Neuronal stem cell (in vitro differentiated cells): ENCODE data around the gene GPSM1.
A peak's percentile ranks its signal among the peaks of the same experiment; 100 is the strongest.

ENCODE experiments used
- DNase-seq: peaks from one replicate; pipeline ENCODE4 v3.0.0-alpha.2; 2013; ENCODE audit warnings: low spot score
- H2AFZ ChIP-seq: one replicate; pipeline ENCODE4 v1.6.1; 2013; ENCODE audit warnings: mild to moderate bottlenecking, low read length, inconsistent platforms
- H2AK5ac ChIP-seq: 2 replicates; pipeline ENCODE4 v1.6.1; 2013; ENCODE audit warnings: low read depth, mild to moderate bottlenecking, inconsistent platforms, low read length, moderate library complexity, mixed read lengths
- H2BK120ac ChIP-seq: 2 replicates; pipeline ENCODE4 v1.6.1; 2013; ENCODE audit warnings: low read depth, mild to moderate bottlenecking, inconsistent platforms, low read length, moderate library complexity, mixed read lengths
- H2BK12ac ChIP-seq: one replicate; pipeline ENCODE4 v1.6.1; 2013; ENCODE audit warnings: low read length, inconsistent platforms
- H2BK15ac ChIP-seq: 2 replicates; pipeline ENCODE4 v1.6.1; 2013; ENCODE audit warnings: mild to moderate bottlenecking, low read length, inconsistent platforms, mixed read lengths
- H2BK5ac ChIP-seq: one replicate; pipeline ENCODE4 v1.6.1; 2013; ENCODE audit warnings: inconsistent platforms, mild to moderate bottlenecking, low read length, moderate library complexity
- H3K14ac ChIP-seq: one replicate; pipeline ENCODE4 v1.6.1; 2013; ENCODE audit warnings: low read length, inconsistent platforms
- H3K18ac ChIP-seq: 2 replicates; pipeline ENCODE4 v1.6.1; 2013; ENCODE audit warnings: low read length, inconsistent platforms
- H3K23ac ChIP-seq: 2 replicates; pipeline ENCODE4 v1.6.1; 2013; ENCODE audit warnings: low read depth, mild to moderate bottlenecking, mixed read lengths, low read length, inconsistent platforms; ENCODE audit not compliant: poor library complexity
- H3K27ac ChIP-seq: replicated peaks from 3 replicates; pipeline ENCODE4 v1.5.1; 2013; ENCODE audit warnings: low read length, inconsistent platforms
- H3K27me3 ChIP-seq, 3 experiments: 2 replicates each; pipeline ENCODE4 v1.6.1; 2013; ENCODE audit warnings: low read length in 3 of 3, mild to moderate bottlenecking in 2 of 3, inconsistent platforms in 1 of 3, low read depth in 1 of 3, mixed read lengths in 1 of 3, moderate library complexity in 1 of 3; ENCODE audit not compliant: control insufficient read depth in 3 of 3, insufficient read depth in 3 of 3
- H3K36me3 ChIP-seq, 2 donors: replicated peaks in 1 of 2; 2 replicates each; pipeline ENCODE4 v1.6.1; 2013; ENCODE audit warnings: low read length in 2 of 2; ENCODE audit not compliant: control insufficient read depth in 2 of 2, insufficient read depth in 2 of 2
- H3K4ac ChIP-seq: 2 replicates; pipeline ENCODE4 v1.6.1; 2013; ENCODE audit warnings: inconsistent platforms, mild to moderate bottlenecking, low read length, moderate library complexity
- H3K4me1 ChIP-seq, 2 donors: 1 replicate in 1 of 2; 2 replicates in 1 of 2; pipeline ENCODE4 v1.6.1; 2013; ENCODE audit warnings: low read length in 2 of 2, low read depth in 1 of 2; ENCODE audit not compliant: control insufficient read depth in 2 of 2, insufficient read depth in 1 of 2
- H3K4me2 ChIP-seq: one replicate; pipeline ENCODE4 v1.6.1; 2013; ENCODE audit warnings: mild to moderate bottlenecking, low read length, inconsistent platforms; ENCODE audit not compliant: insufficient read depth, poor library complexity, severe bottlenecking
- H3K4me3 ChIP-seq, 2 donors: 2 replicates each; pipeline ENCODE4 v1.5.1; 2013; ENCODE audit warnings: low read length in 2 of 2, mild to moderate bottlenecking in 2 of 2, inconsistent platforms in 1 of 2, moderate library complexity in 1 of 2
- H3K79me1 ChIP-seq: one replicate; pipeline ENCODE4 v1.6.1; 2013; ENCODE audit warnings: low read depth, mild to moderate bottlenecking, inconsistent platforms, low read length, moderate library complexity
- H3K9ac ChIP-seq: one replicate; pipeline ENCODE4 v1.6.1; 2013; ENCODE audit warnings: mild to moderate bottlenecking, low read depth, low read length, inconsistent platforms; ENCODE audit not compliant: poor library complexity
- H3K9me3 ChIP-seq, 2 donors: replicated peaks in 1 of 2; 2 replicates each; pipeline versions ENCODE3 to v1.6.1; 2013; ENCODE audit warnings: low read length in 2 of 2, mild to moderate bottlenecking in 2 of 2, inconsistent platforms in 1 of 2, low read depth in 1 of 2, mixed read lengths in 1 of 2, moderate library complexity in 1 of 2; ENCODE audit not compliant: control insufficient read depth in 2 of 2, insufficient read depth in 1 of 2
- H4K8ac ChIP-seq: one replicate; pipeline ENCODE4 v1.6.1; 2013; ENCODE audit warnings: low read depth, mild to moderate bottlenecking, inconsistent platforms, low read length, moderate library complexity
- H4K91ac ChIP-seq: one replicate; pipeline ENCODE4 v1.6.1; 2013; ENCODE audit warnings: low read length, low read depth, mild to moderate bottlenecking, inconsistent platforms; ENCODE audit not compliant: poor library complexity
- WGBS, 2 donors: extraction: QIAGEN DNeasy Blood & Tissue Kit; methylation state at CpG; one replicate each; pipeline ENCODE4 v1.1.7; 2013; ENCODE audit warnings: missing lambda C conversion rate in 2 of 2, mixed read lengths in 1 of 2; ENCODE audit not compliant: insufficient read length in 2 of 2, insufficient replicate concordance in 1 of 2; ENCODE audit errors: extremely low coverage in 2 of 2; 5-methylcytosine and 5-hydroxymethylcytosine counted together

Gene GPSM1

DNA sequence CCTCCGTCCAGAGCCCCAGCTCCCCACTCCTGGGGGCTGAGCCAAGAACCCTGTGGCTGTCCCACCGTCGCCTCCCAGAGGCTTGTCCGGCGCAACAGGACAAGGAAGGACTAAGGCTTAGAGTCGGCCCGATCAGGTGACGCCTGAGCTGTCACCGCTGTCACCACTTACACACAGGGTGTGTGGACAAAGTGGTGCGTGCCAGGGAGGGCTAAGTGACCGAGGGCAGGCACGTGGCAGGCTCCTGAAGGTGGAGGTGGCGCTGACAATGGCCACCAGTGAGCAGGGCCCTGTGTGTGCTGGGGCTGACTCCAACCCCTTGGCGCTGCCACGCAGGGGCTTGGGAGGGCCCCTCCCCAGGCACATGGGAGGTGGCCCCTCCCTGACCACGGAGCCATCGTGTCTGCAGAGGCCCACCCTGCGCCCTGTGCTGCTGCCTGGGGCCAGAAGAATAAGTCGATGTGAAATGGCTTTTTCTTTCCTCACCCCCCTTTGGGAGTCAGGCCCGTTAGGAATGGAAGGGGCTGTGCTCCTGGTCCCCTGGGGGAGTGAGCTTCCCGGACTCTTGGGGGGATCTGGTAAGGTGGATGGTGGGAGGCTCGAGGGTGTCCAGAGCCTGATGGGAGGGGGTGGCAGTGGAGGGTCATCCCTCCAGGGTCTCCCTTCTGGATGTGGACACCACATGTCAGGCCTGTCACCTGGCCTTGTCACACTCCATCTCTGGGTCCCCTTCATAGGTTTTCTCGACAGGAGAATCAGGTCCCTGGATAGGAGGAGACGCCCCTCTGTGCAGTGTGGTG lies 2.6 kb upstream of the GPSM1 start:
- peak overlapping the region; percentile 87 for H3K14ac ChIP-seq
- no peak for DNase-seq

DNA sequence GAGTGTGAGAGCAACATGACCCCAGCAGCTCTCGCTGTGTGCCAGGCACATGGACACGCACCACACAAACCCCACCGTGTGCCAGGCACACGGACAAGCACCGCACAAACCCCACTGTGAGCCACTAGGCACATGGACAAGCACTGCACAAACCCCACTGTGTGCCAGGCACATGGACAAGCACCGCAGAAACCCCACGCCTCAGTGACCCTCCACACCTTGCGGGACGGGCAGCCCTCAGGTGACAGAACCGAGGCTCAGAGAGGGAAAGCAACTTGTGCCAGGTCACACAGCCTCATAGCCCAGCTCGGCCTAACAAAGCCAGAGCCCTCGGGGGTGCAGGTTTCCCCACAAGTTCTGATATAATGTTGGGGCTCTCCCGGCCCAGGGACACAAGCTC lies 2.0 kb upstream of the GPSM1 start:
- H3K79me1 ChIP-seq = peaks cover 22% of the 10 kb centered on the region
- no peak overlapping the region for H4K8ac ChIP-seq
- H3K14ac ChIP-seq = peak overlapping the region; percentile 47
- H3K23ac ChIP-seq = peak overlapping the region; percentile 81
- H3K4ac ChIP-seq = peak overlapping the region; percentile 19
- H4K91ac ChIP-seq = peak overlapping the region; percentile 83
- H3K4me2 ChIP-seq = no peak overlapping the region
- H3K36me3 ChIP-seq = no peaks in the 10 kb centered on the region
- H3K27me3 ChIP-seq = no peaks in the 10 kb centered on the region
- peak overlapping the region; percentile 38 for H3K18ac ChIP-seq
- WGBS, 2 donors = no CpG with 5 or more reads among the region's 13 CpGs
- H3K4me3 ChIP-seq = no peak overlapping the region
- H2BK15ac ChIP-seq = peak overlapping the region; percentile 96
- no peak for DNase-seq
- peaks cover 27 to 37% of the 10 kb centered on the region in 2 donors for H3K4me1 ChIP-seq
- H2BK120ac ChIP-seq = no peak overlapping the region
- peak overlapping the region; percentile 2 for H2BK12ac ChIP-seq
- no peak overlapping the region for H2AFZ ChIP-seq
- H3K9me3 ChIP-seq = peaks cover 2 to 5% of the 10 kb centered on the region in 2 donors
- H3K9ac ChIP-seq = no peak overlapping the region
- H3K27ac ChIP-seq = no peak overlapping the region
- peak overlapping the region; percentile 25 for H2BK5ac ChIP-seq
- H2AK5ac ChIP-seq = peak overlapping the region; percentile 100

More for the DNA sequence above, 2.6 kb upstream of the GPSM1 start:
- no CpG with 5 or more reads among the region's 24 CpGs for WGBS, 2 donors
- Histone ChIP-seq H3K36me3 (no peaks in the 10 kb centered on the region), H2BK15ac (peak overlapping the region; percentile 96), H3K9me3 (peaks cover 2 to 5% of the 10 kb centered on the region in 2 donors), H3K4me2 (no peak overlapping the region), H3K9ac (peak overlapping the region; percentile 32), H3K27ac (no peak overlapping the region), H4K91ac (peak overlapping the region; percentile 83), H3K23ac (peak overlapping the region; percentile 86), H3K4me3 (no peak overlapping the region), H2BK5ac (no peak overlapping the region), H2AFZ (no peak overlapping the region), H2BK12ac (peak overlapping the region; percentile 65), H4K8ac (no peak overlapping the region), H3K4ac (no peak overlapping the region), H3K27me3 (no peaks in the 10 kb centered on the region), H3K18ac (peak overlapping the region; percentile 38), H2AK5ac (peak overlapping the region; percentile 100), H2BK120ac (peak overlapping the region; percentile 13), H3K4me1 (peaks cover 27 to 37% of the 10 kb centered on the region in 2 donors), H3K79me1 (peaks cover 16% of the 10 kb centered on the region)

DNA sequence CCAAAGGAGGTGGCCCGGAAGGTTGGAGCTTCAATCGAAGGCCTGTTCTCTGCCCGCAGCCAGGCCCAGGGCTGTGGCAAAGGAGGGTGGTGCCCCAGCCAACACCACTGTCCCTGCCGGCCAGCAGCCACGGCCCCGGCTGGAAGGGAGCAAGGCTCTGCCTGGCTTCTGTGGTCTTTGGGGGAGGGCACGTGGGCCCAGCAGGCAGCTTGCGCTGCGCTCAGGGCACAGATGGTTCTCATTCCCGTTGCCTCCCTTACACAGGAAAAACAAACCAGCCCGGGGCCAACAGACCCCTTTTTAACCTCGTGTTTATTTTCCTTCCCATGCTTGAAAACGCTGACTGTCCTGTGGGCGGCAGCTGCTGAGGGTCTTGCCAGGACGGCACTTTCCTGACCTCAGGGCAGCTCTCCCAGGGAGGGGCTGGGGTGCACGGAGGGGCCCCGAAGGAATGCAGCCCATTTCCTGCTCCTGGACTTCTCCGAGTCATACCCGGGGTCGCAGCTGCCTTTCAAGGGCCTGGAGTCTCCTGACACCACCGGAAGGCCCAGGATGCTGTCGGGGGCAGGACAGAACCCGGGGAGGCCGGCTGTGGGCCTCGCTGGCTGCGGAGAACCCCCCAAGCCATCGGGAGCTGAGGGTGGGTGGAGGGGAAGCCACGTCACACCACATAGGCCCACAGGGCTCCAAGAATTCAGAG lies 1.1 kb upstream of the GPSM1 start:
- peak overlapping the region; percentile 39 for H3K14ac ChIP-seq
- H2AK5ac ChIP-seq = peak overlapping the region; percentile 82
- H3K36me3 ChIP-seq = peaks cover 0 to 4% of the 10 kb centered on the region in 2 donors
- H2BK5ac ChIP-seq = peak overlapping the region; percentile 25
- peak overlapping the region; percentile 74 for H2BK15ac ChIP-seq
- H3K79me1 ChIP-seq = peaks cover 28% of the 10 kb centered on the region
- peak overlapping the region; percentile 52 for H4K8ac ChIP-seq
- H3K27ac ChIP-seq = peak overlapping the region; percentile 66
- H3K9ac ChIP-seq = peak overlapping the region; percentile 73
- H3K4me3 ChIP-seq = peak overlapping the region in 1 of 2 donors; percentile 92
- H3K18ac ChIP-seq = peak overlapping the region; percentile 96
- H2BK12ac ChIP-seq = peak overlapping the region; percentile 87
- H2AFZ ChIP-seq = peak overlapping the region; percentile 84
- H4K91ac ChIP-seq = peak overlapping the region; percentile 22
- H3K4ac ChIP-seq = peak overlapping the region; percentile 37
- no peaks in the 10 kb centered on the region for H3K27me3 ChIP-seq
- H3K4me1 ChIP-seq = peaks cover 27 to 37% of the 10 kb centered on the region in 2 donors
- no CpG with 5 or more reads among the region's 28 CpGs for WGBS, 2 donors
- H2BK120ac ChIP-seq = peak overlapping the region; percentile 52
- peaks cover under 1 to 2% of the 10 kb centered on the region in 2 donors for H3K9me3 ChIP-seq
- no peak overlapping the region for H3K4me2 ChIP-seq
- H3K23ac ChIP-seq = peak overlapping the region; percentile 8
- DNase-seq = no peak
